ENCODE results near the gene GREB1.
A peak's percentile ranks its signal among the peaks of the same experiment; 100 is the strongest.

GREB1 gene

GRCh38 chr2:11639503-11639902, 105.7 kb downstream of the GREB1 start:
- no peaks in the 10 kb centered on the region for H3K36me3 ChIP-seq
- H3K27ac ChIP-seq = no peak overlapping the region
- H3K9me3 ChIP-seq (ENCODE audit: severe bottlenecking) = no peaks in the 10 kb centered on the region
- no peak for DNase-seq
- no peak for TF ChIP-seq CTCF (IDR thresholded peaks at IDR 0.05; ENCODE audit: low read depth, low read length)
- no peak overlapping the region for H3K4me3 ChIP-seq (ENCODE audit: low read depth, low read length)
- H3K27me3 ChIP-seq (ENCODE audit: insufficient read depth, low read depth, severe bottlenecking) = no peaks in the 10 kb centered on the region

DNA sequence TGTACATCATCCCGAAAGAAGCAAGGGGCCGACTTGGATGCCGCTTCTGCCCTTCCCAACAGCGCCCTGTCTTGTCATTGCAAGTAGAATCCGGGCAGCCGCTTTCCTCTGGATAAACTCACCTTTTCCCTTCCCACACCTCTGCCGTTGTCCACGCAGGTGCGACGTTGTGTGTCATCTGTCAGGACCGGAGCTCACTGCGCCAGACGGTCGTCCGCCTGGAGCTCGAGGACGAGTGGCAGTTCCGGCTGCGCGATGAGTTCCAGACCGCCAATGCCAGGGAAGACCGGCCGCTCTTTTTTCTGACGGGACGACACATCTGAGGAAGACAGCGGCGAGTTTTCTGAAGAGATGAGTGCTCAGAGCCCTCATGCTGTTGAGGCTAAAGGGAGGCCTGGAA, 106.3 kb downstream of the GREB1 start:
- H3K36me3 ChIP-seq = no peaks in the 10 kb centered on the region

GRCh38 chr2:11642972-11643371, 109.1 kb downstream of the GREB1 start:
- peak; percentile 41; the same call in 1 of the 2 replicates for TF ChIP-seq CTCF (IDR thresholded peaks at IDR 0.05; ENCODE audit: low read depth, low read length)
- no peaks in the 10 kb centered on the region for H3K27me3 ChIP-seq (ENCODE audit: insufficient read depth, low read depth, severe bottlenecking)
- H3K27ac ChIP-seq = no peak overlapping the region

More for the DNA sequence above, 106.3 kb downstream of the GREB1 start:
- H3K4me3 ChIP-seq (ENCODE audit: low read depth, low read length) = no peak overlapping the region
- no peak for DNase-seq
- TF ChIP-seq CTCF (IDR thresholded peaks at IDR 0.05; ENCODE audit: low read depth, low read length) = no peak
- H3K27ac ChIP-seq = no peak overlapping the region
- no peaks in the 10 kb centered on the region for H3K9me3 ChIP-seq (ENCODE audit: severe bottlenecking)
- no peaks in the 10 kb centered on the region for H3K27me3 ChIP-seq (ENCODE audit: insufficient read depth, low read depth, severe bottlenecking)

DNA sequence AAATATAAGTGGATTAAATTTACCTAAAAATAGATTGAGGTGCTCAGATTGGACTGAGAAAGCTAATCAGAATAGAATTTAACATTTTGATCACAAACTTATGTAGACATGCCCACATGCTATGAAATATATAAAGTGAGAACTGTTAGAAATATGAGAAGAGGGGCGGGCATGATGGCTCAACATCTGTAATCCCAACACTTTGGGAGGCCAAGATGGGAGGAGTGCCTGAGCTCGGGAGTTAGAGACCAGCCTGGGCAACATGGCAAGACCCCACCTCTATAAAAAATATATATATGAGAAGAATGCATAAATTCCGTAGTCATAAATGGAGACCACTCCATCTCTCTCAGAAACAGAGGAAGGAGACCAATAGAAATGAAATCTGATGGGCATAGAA, 110.4 kb downstream of the GREB1 start:
- H3K9me3 ChIP-seq (ENCODE audit: severe bottlenecking) = no peaks in the 10 kb centered on the region
- no peak for TF ChIP-seq CTCF (IDR thresholded peaks at IDR 0.05; ENCODE audit: low read depth, low read length)
- H3K27ac ChIP-seq = no peak overlapping the region
- no peaks in the 10 kb centered on the region for H3K27me3 ChIP-seq (ENCODE audit: insufficient read depth, low read depth, severe bottlenecking)
- DNase-seq = no peak
- H3K36me3 ChIP-seq = no peaks in the 10 kb centered on the region
- no peak overlapping the region for H3K4me3 ChIP-seq (ENCODE audit: low read depth, low read length)

More at GRCh38 chr2:11642972-11643371, 109.1 kb downstream of the GREB1 start:
- Histone ChIP-seq H3K9me3 (ENCODE audit: severe bottlenecking) (no peaks in the 10 kb centered on the region), H3K36me3 (no peaks in the 10 kb centered on the region), H3K4me3 (ENCODE audit: low read depth, low read length) (no peak overlapping the region)
- no peak for DNase-seq

GRCh38 chr2:11646530-11646929, 112.7 kb downstream of the GREB1 start:
- DNase-seq = no peak
- H3K9me3 ChIP-seq (ENCODE audit: severe bottlenecking) = no peaks in the 10 kb centered on the region
- no peaks in the 10 kb centered on the region for H3K27me3 ChIP-seq (ENCODE audit: insufficient read depth, low read depth, severe bottlenecking)
- no peak for TF ChIP-seq CTCF (IDR thresholded peaks at IDR 0.05; ENCODE audit: low read depth, low read length)
- no peaks in the 10 kb centered on the region for H3K36me3 ChIP-seq
- H3K4me3 ChIP-seq (ENCODE audit: low read depth, low read length) = no peak overlapping the region
- no peak overlapping the region for H3K27ac ChIP-seq

DNA sequence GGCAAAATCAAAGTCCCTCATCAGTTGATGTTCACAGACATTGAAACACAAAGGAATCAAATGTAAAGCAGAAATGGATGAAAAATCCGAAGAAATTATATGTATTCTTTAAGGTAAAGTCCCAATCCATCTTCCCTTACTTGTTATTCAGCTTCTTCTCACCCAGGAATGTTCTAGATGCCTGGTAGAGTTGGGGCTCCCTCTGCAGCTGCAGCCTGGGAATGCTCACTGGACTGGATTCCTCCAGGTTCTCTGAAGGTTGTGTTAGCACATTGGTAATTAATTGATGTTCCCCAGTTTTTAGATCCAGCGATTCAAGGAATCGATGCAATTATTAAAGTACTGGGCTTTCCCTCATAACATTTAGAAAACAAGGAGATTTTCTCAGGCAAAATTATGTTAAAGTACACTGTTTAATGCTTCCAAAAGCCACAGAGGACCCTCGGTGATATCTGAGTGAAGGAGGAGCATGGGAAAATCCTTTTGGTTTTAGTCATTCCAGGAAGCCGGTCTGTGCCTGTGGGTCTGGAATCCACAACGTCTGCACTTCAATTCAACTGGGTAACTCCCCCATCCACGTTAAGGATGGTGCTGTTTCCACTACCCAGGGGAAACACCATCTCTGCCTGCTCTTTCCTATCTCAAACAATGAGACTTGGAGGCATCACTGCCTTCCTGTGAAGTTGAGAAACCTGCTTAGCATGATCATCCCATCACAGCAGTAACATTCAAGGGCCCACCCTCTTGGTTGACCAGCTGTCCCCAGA, 114.2 kb downstream of the GREB1 start:
- no peaks in the 10 kb centered on the region for H3K36me3 ChIP-seq
- DNase-seq = no peak
- H3K27me3 ChIP-seq (ENCODE audit: insufficient read depth, low read depth, severe bottlenecking) = no peaks in the 10 kb centered on the region
- no peak for TF ChIP-seq CTCF (IDR thresholded peaks at IDR 0.05; ENCODE audit: low read depth, low read length)
- no peaks in the 10 kb centered on the region for H3K9me3 ChIP-seq (ENCODE audit: severe bottlenecking)
- no peak overlapping the region for H3K27ac ChIP-seq
- no peak overlapping the region for H3K4me3 ChIP-seq (ENCODE audit: low read depth, low read length)

Data from WERI-Rb-1 (cell line).